Smooth muscle cell (in vitro differentiated cells): Measurements from ENCODE around the gene TECR. TPM values are rescaled to one million over a fixed set of nuclear protein-coding genes. Genes with fewer than 3 reads are reported as not detected.
"Not testable (repeated sequence)": the region's sequence is repeated elsewhere in the genome, so short reads cannot be mapped to it uniquely, and the experiment has no call there.

Source experiments
- DNase-seq: peaks from one replicate; lab custom pipeline; 2025; ENCODE audit not compliant: unreplicated experiment; lab: John Stamatoyannopoulos, UW
- H2AFZ ChIP-seq: fragments of 200-600 bp; sonication (generic); 2 replicates; pipeline ENCODE4 v1.6.0; 2016; ENCODE audit warnings: antibody characterized with exemption, low read depth, mild to moderate bottlenecking
- H3F3A ChIP-seq: fragments of 200-600 bp; sonication (generic); 2 replicates; pipeline ENCODE4 v1.6.0; 2017; ENCODE audit warnings: antibody characterized with exemption, low read depth
- H3K27ac ChIP-seq: fragments of 200-600 bp; sonication (generic); 2 replicates; pipeline ENCODE4 v1.5.1; 2016; ENCODE audit warnings: low read depth, mild to moderate bottlenecking
- H3K27me3 ChIP-seq: fragments of 200-600 bp; sonication (generic); 2 replicates; pipeline ENCODE4 v1.6.1; 2016; ENCODE audit warnings: low read depth, mild to moderate bottlenecking
- H3K36me3 ChIP-seq: fragments of 200-600 bp; sonication (generic); 2 replicates; pipeline ENCODE4 v1.5.1; 2016; ENCODE audit warnings: low read depth
- H3K4me1 ChIP-seq: fragments of 200-600 bp; sonication (generic); 2 replicates; pipeline ENCODE4 v1.5.1; 2016; ENCODE audit warnings: low read depth
- H3K4me2 ChIP-seq: fragments of 200-600 bp; sonication (generic); 2 replicates; pipeline ENCODE4 v1.6.0; 2016; ENCODE audit warnings: mild to moderate bottlenecking
- H3K4me3 ChIP-seq: fragments of 200-600 bp; sonication (generic); 2 replicates; pipeline ENCODE4 v1.5.1; 2016; ENCODE audit warnings: mild to moderate bottlenecking
- H3K79me2 ChIP-seq: fragments of 200-600 bp; sonication (generic); 2 replicates; pipeline ENCODE4 v1.6.0; 2016; ENCODE audit warnings: low read depth, mild to moderate bottlenecking
- H3K9ac ChIP-seq: fragments of 200-600 bp; sonication (generic); 2 replicates; pipeline ENCODE4 v1.6.0; 2016; ENCODE audit warnings: low read depth
- H3K9me3 ChIP-seq: fragments of 200-600 bp; sonication (generic); replicated peaks from 2 replicates; pipeline ENCODE4 v1.5.1; 2016; ENCODE audit warnings: low read depth
- H4K20me1 ChIP-seq: fragments of 200-600 bp; sonication (generic); 2 replicates; pipeline ENCODE4 v1.6.0; 2016; ENCODE audit warnings: low read depth
- CTCF ChIP-seq: fragments of 200-600 bp; sonication (generic); IDR thresholded peaks from 2 replicates; pipeline ENCODE4 v1.5.1; 2017; ENCODE audit warnings: borderline replicate concordance, mild to moderate bottlenecking, antibody characterized with exemption; ENCODE audit not compliant: insufficient read depth, poor library complexity, severe bottlenecking
- WGBS: methylation state at CpG from one replicate; pipeline ENCODE4 v1.1.7; 2016; ENCODE audit warnings: low lambda C conversion rate; 5-methylcytosine and 5-hydroxymethylcytosine counted together
- polyA plus RNA-seq: library from polyadenylated mRNA; unstranded; fragments of >200 nt; fragmentation: Nextera tagmentation; extraction: Ambion mirVana; gene quantifications from 2 replicates; pipeline ENCODE4 v1.2.1, GENCODE V29; 2016
- total RNA-seq: library from RNA; depleted of rRNA; stranded (reverse); fragments of >200 nt; gene quantifications from 2 replicates; pipeline ENCODE4 v1.2.3, GENCODE V29; 2014

Gene TECR
- total and polyA plus RNA-seq, 2 experiments from 2014 or later, result 86.1 to 216 TPM

DNA sequence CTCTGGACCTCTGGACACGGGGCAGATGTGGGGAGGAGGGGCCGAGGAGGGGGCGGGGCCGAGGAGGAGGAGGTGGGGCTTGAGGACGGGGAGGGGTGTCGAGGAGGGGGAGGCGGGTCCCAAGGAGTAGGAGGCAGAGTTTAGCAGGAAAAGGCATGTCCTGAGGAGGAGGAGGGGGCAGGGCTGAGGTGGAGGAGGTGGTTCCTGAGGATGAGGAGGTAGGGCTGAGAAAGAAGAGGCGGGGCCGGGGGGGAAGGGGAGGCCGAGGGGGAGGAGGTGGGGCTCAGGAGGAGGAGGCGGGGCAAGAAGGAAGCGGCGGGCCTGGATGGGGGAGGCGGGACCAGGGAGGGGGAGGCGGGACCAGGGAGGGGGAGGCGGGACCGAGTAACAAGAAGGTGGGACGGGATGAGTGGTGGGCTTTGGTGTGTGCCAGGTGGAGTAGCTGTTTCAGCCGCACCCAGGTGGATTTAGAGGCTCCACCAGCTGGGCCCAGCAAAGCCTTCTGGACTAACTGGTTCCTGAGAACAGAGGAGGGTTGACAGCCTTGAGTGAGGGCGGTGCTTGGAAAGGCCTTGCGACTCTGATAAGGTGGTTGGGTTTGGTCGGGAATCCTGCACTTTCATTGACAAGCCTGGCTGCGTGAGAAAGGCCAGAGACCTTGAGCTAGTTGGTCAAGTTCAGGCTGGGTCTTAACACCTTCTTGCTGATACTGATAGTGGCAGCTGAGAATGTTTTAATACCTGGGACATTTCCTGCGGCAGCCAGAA, 7.7 kb downstream of the TECR start:
- WGBS, result 19% methylated on average over 13 of the region's 24 CpGs
- peaks cover 76% of the 10 kb centered on the region for H4K20me1 ChIP-seq
- H3K9ac ChIP-seq, result no peak overlapping the region
- H3K27me3 ChIP-seq, result no peaks in the 10 kb centered on the region
- no peak overlapping the region for H2AFZ ChIP-seq
- no peak for TF ChIP-seq CTCF
- no peak overlapping the region for H3K27ac ChIP-seq
- no peaks in the 10 kb centered on the region for H3K36me3 ChIP-seq
- peak overlapping the region; percentile 57 for H3K4me2 ChIP-seq
- H3K9me3 ChIP-seq, result no peaks in the 10 kb centered on the region
- peaks cover 8% of the 10 kb centered on the region for H3F3A ChIP-seq
- H3K4me1 ChIP-seq, result no peaks in the 10 kb centered on the region
- H3K4me3 ChIP-seq, result no peak overlapping the region
- H3K79me2 ChIP-seq, result peaks cover 32% of the 10 kb centered on the region
- no peak for DNase-seq

GRCh38 chr19:14540741-14541525, 11.5 kb downstream of the TECR start:
- H3K4me1 ChIP-seq, result no peaks in the 10 kb centered on the region
- H3K27me3 ChIP-seq, result no peaks in the 10 kb centered on the region
- H3K4me3 ChIP-seq, result no peak overlapping the region
- peaks cover 29% of the 10 kb centered on the region for H3K79me2 ChIP-seq
- TF ChIP-seq CTCF, result no peak
- peaks cover 1% of the 10 kb centered on the region for H3F3A ChIP-seq
- H3K9me3 ChIP-seq, result no peaks in the 10 kb centered on the region
- peaks cover 75% of the 10 kb centered on the region for H4K20me1 ChIP-seq
- H2AFZ ChIP-seq, result no peak overlapping the region
- no peak for DNase-seq
- 94% methylated on average over 19 of the region's 19 CpGs for WGBS
- no peak overlapping the region for H3K27ac ChIP-seq
- H3K36me3 ChIP-seq, result no peaks in the 10 kb centered on the region
- H3K9ac ChIP-seq, result no peak overlapping the region
- no peak overlapping the region for H3K4me2 ChIP-seq

- not testable (repeated sequence) for H3F3A ChIP-seq
- peaks cover 36% of the 10 kb centered on the region for H3K79me2 ChIP-seq
Measured at GRCh38 chr19:14541979-14542378, 12.6 kb downstream of the TECR start.

DNA sequence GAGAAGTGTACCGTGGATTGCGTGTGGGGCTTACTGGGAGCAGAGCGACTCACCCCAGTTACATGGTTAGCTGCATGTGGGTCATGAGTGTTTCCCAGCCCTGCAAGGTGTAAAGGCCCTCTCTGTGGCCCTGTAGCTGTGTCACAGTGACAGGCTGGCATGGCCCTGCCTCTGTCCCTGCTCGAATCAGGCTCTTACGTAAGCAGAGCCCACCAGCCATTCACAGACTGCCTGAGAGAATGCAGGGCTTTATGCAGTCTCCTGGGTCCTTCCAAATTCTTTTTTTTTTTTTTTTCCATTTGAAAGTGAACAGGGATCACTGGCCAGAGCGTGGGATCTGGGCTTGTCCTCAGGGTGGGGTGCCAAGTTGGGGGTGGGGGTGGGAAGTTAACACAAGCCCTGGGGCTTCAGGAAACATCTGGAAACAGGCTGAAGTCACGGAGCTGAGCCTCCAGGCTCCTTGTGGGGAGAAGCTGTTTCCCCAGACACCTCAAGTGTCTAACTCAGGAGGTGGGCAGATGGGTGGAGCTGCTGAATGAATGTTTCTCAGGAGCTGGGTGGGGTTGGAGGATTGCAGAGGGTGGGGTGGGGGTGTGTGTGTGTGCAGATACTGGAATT, 13.4 kb downstream of the TECR start:
- DNase-seq, result no peak
- Histone ChIP-seq H3F3A (no peaks in the 10 kb centered on the region), H2AFZ (no peak overlapping the region), H3K27me3 (no peaks in the 10 kb centered on the region), H3K9ac (no peak overlapping the region), H3K4me2 (no peak overlapping the region), H4K20me1 (peaks cover 75% of the 10 kb centered on the region), H3K9me3 (no peaks in the 10 kb centered on the region), H3K4me1 (no peaks in the 10 kb centered on the region), H3K4me3 (no peak overlapping the region), H3K27ac (no peak overlapping the region), H3K79me2 (peaks cover 44% of the 10 kb centered on the region), H3K36me3 (no peaks in the 10 kb centered on the region)
- WGBS, result 54% methylated on average over 7 of the region's 7 CpGs
- TF ChIP-seq CTCF, result no peak

More at GRCh38 chr19:14541979-14542378, 12.6 kb downstream of the TECR start:
- H3K27ac ChIP-seq, H3K4me3 ChIP-seq, H3K36me3 ChIP-seq, H3K4me2 ChIP-seq, H2AFZ ChIP-seq, H3K4me1 ChIP-seq, H3K9me3 ChIP-seq, H3K27me3 ChIP-seq, H3K9ac ChIP-seq, DNase-seq: not testable (repeated sequence)
- H4K20me1 ChIP-seq, result peaks cover 76% of the 10 kb centered on the region
- 77% methylated on average over 5 of the region's 5 CpGs for WGBS
